HG03066 (cell line): Measurements from ENCODE around the gene DUOX2.
"Not testable (repeated sequence)": the region's sequence is repeated elsewhere in the genome, so short reads cannot be mapped to it uniquely, and the experiment has no call there.

Source experiments
- ATAC-seq: cut with Tn5 transposase; IDR thresholded peaks from one replicate; pipeline ENCODE4 v1.9.1; 2021; ENCODE audit warnings: low read depth; ENCODE audit not compliant: unreplicated experiment

Gene DUOX2

GRCh38 chr15:45077391-45077790 lies 36.6 kb downstream of the DUOX2 start:
- ATAC-seq, result not testable (repeated sequence)

DNA sequence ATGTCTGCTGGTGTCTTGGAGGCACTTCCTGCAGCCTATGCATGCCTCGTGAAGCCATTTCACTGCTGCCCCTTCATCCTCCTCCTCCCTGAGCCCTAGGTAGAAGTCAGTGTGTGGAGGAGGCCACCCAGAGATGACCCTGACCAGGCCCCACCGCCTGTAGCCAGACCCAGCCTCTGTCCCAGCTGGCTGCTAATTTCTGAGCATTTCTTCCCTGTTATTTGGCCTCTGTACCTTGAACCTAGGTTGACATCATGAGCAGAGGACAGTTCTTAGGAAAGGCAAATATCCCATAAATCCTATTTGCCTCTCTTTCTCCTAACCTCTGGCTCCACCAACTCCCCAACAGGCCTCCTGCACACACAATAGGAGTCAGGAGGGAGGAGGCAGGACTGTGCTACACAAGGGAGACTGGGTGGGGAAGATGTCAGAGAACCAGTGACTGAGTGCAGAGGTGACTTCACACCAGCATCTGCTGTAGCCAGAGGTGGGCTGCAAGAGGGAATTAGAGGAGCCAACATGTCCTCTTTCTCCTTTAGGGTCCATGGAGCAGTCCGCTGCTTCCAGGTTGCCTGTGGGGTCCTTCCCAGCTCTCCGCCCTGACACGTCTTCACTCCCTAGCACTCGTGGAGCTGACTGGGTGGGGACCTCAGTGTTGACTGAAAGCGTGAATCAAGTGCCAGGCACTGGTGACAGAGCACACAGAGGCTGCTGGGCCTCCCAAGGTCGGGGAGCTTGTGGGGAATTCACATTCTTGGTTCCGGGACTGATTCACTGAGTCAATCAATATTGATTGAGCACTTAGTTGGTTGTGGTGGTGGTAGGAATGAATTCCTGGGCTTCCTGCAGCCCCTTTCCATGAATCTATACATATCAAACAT lies 38.3 kb downstream of the DUOX2 start:
- ATAC-seq, result not testable (repeated sequence)

- ATAC-seq, result not testable (repeated sequence)
Measured at GRCh38 chr15:45073602-45074001, 40.4 kb downstream of the DUOX2 start.

GRCh38 chr15:45069942-45070360 lies 44.0 kb downstream of the DUOX2 start:
- not testable (repeated sequence) for ATAC-seq

GRCh38 chr15:45064386-45064785 lies 49.6 kb downstream of the DUOX2 start:
- ATAC-seq, result no peak

GRCh38 chr15:45062301-45062700 lies 51.7 kb downstream of the DUOX2 start:
- ATAC-seq, result not testable (repeated sequence)

DNA sequence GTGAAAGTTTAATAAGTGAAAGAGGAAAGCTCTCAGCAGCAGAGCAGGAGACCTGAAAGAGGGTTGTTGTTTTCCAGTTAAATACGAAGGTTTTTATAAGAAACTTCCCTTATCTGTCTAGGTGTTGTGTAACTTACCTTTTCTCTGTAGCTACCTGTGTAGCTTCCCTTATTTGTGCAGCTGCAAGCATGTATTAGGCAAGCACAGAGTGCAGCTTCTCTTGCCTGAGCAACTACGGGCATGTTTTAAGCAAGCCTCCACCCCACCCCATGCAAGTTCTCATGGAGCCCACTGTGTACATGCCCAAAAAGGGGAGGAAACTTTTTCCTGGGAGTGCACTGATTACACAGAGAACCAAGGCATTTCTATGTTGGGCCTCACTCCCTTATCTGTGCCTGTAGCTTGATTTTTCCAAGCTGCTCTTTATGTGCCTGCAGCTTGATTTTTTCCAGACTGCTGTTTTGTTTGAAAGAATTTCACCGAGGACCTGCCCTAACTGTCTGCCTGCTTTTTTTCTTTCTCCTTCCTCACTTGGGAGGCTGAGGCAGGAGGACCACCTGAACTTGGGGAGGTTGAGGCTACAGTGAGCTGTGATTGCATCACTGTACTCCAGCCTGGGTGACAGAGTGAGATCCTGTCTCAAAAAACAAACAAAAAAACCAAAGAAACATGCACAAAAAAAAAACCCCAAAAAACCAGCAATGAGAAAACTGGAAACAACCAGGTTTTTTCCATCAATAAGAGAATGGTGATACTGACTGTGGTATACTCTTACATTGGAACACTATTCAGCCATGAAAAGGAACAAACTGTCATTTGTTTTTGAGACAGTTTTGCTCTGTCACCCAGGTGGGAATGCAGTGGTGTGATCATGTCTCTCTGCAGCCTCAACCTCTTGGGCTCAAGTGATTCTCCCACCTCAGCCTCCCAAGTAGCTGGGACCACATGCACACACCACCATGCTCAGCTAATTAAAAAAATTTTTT lies 55.0 kb downstream of the DUOX2 start:
- ATAC-seq, result not testable (repeated sequence)

DNA sequence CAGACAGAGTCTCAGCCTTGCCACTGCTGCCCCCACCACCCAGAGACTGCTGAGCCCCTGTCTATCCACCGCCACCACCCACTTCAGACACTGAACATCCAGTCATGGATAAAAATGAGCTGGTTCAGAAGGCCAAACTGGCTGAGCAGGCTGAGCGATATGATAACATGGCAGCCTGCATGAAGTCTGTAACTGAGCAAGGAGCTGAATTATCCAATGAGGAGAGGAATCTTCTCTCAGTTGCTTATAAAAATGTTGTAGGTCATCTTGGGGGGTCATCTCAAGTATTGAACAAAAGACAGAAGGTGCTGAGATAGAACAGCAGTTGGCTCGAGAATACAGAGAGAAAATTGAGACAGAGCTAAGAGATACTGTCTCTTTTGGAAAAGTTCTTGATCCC lies 61.3 kb downstream of the DUOX2 start:
- ATAC-seq, result not testable (repeated sequence)

GRCh38 chr15:45050587-45050986 lies 63.4 kb downstream of the DUOX2 start:
- ATAC-seq, result no peak

DNA sequence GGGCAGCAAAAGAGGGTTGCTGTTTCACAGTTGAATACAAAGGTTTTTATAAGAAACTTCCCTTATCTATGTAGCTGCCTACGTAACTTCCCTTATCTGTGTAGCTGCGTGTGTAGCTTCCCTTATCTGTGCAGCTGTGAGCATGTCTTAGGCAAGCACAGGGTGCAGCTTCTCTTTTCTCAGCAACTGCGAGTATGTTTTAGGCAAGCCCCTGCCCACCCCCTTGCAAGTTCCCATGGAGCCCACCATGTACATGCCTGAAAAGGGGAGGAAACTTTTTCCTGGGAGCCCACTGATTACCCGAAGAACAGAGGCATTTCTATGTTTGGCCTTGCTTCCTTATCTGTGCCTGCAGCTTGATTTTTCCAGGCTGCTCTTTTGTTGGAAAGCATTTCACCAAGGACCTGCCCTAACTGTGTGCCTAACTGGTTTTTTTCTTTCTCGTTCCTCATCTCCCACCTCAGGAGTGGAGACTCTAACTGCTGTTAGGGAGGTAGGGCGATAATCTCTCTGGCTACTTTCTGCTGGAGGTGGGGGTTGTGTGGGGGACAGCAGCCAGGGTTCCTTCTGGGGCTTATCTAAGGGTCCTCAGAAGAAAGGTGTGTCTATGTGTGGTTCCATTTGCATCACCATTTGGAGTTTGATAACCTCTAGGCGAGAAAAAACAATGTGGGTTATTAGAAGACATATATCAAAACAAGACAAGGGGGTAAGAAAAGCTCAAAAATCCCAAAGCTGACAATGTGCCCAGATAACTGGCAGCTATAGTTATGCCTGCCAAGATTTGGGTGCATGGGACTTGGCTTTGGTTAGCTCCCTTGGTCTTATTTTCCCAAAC lies 65.0 kb downstream of the DUOX2 start:
- no peak for ATAC-seq

DNA sequence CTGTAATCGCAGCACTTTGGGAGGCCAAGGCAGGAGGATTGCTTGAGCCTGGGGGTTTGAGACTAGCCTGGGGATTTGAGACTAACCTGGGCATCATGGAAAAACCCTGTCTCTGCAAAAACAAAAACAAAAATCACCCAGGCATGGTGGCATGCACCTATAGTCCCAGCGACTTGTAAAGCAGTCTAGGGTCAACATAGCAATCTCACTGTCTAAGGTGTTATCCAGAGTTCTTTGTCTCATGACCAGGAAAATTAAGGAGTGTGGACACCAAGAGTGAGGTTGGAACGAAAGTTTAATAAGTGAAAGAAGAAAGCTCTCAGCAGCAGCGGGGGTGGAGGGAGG lies 65.6 kb downstream of the DUOX2 start:
- not testable (repeated sequence) for ATAC-seq

- not testable (repeated sequence) for ATAC-seq
Measured at GRCh38 chr15:45044270-45044669, 69.7 kb downstream of the DUOX2 start.

DNA sequence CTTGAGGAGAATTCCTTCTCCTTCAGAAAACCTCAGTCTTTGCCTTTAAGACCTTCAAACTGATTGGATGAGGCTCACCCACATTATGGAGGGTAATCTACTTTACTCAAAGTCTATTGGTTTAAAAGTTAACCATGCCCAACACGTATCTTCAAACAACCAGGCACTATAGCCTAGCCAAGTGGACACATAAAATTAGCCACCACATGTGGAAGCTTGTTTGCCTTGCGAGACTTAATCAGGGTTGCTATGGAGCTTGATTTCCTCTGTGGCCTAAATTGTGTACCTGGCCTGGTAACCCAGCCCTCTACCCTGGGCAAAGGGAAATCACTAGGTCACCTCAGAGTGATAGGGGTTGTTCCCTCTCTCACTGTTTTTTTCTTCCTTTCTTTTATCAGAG lies 71.1 kb downstream of the DUOX2 start:
- not testable (repeated sequence) for ATAC-seq
